ENCODE data around the gene AGAP1. TPM values are rescaled to one million over a fixed set of nuclear protein-coding genes. Genes with fewer than 3 reads are reported as not detected.

AGAP1 gene
- total and polyA plus RNA-seq, 4 donors, result 2.0 to 8.5 (median 5.4) TPM

GRCh38 chr2:235901243-235901642, 407.4 kb downstream of the AGAP1 start:
- 88% methylated on average over 1 of the region's 1 CpG for WGBS

GRCh38 chr2:235903782-235904584, 410.1 kb downstream of the AGAP1 start:
- no peaks in the 10 kb centered on the region for H3K27me3 ChIP-seq (ENCODE audit: control insufficient read depth in 4 of 4, insufficient read depth in 4 of 4, low read length in 3 of 4)
- TF ChIP-seq SP1 (IDR thresholded peaks at IDR 0.05), result no peak
- TF ChIP-seq REST (IDR thresholded peaks at IDR 0.05), result no peak
- no peak for TF ChIP-seq NR2F2 (IDR thresholded peaks at IDR 0.05)
- no peak for TF ChIP-seq RXRA (IDR thresholded peaks at IDR 0.05)
- TF ChIP-seq, protein P1, sequence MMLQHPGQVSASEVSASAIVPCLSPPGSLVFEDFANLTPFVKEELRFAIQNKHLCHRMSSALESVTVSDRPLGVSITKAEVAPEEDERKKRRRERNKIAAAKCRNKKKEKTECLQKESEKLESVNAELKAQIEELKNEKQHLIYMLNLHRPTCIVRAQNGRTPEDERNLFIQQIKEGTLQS (IDR thresholded peaks at IDR 0.05), result no peak
- no peak for TF ChIP-seq JUND (IDR thresholded peaks at IDR 0.05)
- TF ChIP-seq HNF4G (IDR thresholded peaks at IDR 0.05), result no peak
- TF ChIP-seq FOXA2 (IDR thresholded peaks at IDR 0.05), result no peak
- no peak for TF ChIP-seq TAF1 (conservative IDR thresholded peaks at IDR 0.05)
- no peak for TF ChIP-seq EGR1 (IDR thresholded peaks at IDR 0.05; ENCODE audit: low read depth in 2 of 2)
- TF ChIP-seq, protein P2, sequence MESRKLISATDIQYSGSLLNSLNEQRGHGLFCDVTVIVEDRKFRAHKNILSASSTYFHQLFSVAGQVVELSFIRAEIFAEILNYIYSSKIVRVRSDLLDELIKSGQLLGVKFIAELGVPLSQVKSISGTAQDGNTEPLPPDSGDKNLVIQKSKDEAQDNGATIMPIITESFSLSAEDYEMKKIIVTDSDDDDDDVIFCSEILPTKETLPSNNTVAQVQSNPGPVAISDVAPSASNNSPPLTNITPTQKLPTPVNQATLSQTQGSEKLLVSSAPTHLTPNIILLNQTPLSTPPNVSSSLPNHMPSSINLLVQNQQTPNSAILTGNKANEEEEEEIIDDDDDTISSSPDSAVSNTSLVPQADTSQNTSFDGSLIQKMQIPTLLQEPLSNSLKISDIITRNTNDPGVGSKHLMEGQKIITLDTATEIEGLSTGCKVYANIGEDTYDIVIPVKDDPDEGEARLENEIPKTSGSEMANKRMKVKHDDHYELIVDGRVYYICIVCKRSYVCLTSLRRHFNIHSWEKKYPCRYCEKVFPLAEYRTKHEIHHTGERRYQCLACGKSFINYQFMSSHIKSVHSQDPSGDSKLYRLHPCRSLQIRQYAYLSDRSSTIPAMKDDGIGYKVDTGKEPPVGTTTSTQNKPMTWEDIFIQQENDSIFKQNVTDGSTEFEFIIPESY (IDR thresholded peaks at IDR 0.05), result no peak
- peaks cover 0 to 3% (median 0%) of the 10 kb centered on the region in 4 donors for H3K36me3 ChIP-seq (ENCODE audit: control insufficient read depth in 4 of 4, insufficient read depth in 3 of 4, low read depth in 1 of 4, low read length in 3 of 4)
- 86% methylated on average over 21 of the region's 21 CpGs for WGBS
- H3K27ac ChIP-seq (ENCODE audit: low read depth in 1 of 2, low read length in 2 of 2), result no peak overlapping the region
- no peaks in the 10 kb centered on the region for H3K4me1 ChIP-seq (ENCODE audit: control insufficient read depth in 4 of 4, insufficient read depth in 4 of 4, low read length in 3 of 4)
- no peak overlapping the region for H3K9ac ChIP-seq (ENCODE audit: low read depth in 1 of 2, low read length in 2 of 2)
- no peak overlapping the region for H3K4me3 ChIP-seq (ENCODE audit: low read depth in 1 of 3, low read length in 3 of 3)
- no peak for DNase-seq (ENCODE audit: low spot score)
- no peaks in the 10 kb centered on the region for H3K9me3 ChIP-seq (ENCODE audit: control insufficient read depth in 4 of 4, low read length in 3 of 4)

More at GRCh38 chr2:235901243-235901642, 407.4 kb downstream of the AGAP1 start:
- Histone ChIP-seq H3K9ac (ENCODE audit: low read depth in 1 of 2, low read length in 2 of 2) (no peak overlapping the region), H3K4me3 (ENCODE audit: low read depth in 1 of 3, low read length in 3 of 3) (no peak overlapping the region), H3K27me3 (ENCODE audit: control insufficient read depth in 4 of 4, insufficient read depth in 4 of 4, low read length in 3 of 4) (no peaks in the 10 kb centered on the region), H3K36me3 (ENCODE audit: control insufficient read depth in 4 of 4, insufficient read depth in 3 of 4, low read depth in 1 of 4, low read length in 3 of 4) (no peaks in the 10 kb centered on the region), H3K4me1 (ENCODE audit: control insufficient read depth in 4 of 4, insufficient read depth in 4 of 4, low read length in 3 of 4) (no peaks in the 10 kb centered on the region), H3K9me3 (ENCODE audit: control insufficient read depth in 4 of 4, low read length in 3 of 4) (peaks cover 0 to 1% (median 0%) of the 10 kb centered on the region in 4 donors), H3K27ac (ENCODE audit: low read depth in 1 of 2, low read length in 2 of 2) (no peak overlapping the region)
- TF ChIP-seq YY1 (IDR thresholded peaks at IDR 0.05) (no peak), HNF4G (IDR thresholded peaks at IDR 0.05) (no peak), GABPA (IDR thresholded peaks at IDR 0.05 in 1 of 2, conservative IDR thresholded peaks at IDR 0.05 in 1 of 2) (no peak), RXRA (IDR thresholded peaks at IDR 0.05) (no peak), RAD21 (IDR thresholded peaks at IDR 0.05) (no peak), TAF1 (conservative IDR thresholded peaks at IDR 0.05) (no peak), HNF4A (conservative IDR thresholded peaks at IDR 0.05) (no peak), JUND (IDR thresholded peaks at IDR 0.05) (no peak)
- no peak for DNase-seq (ENCODE audit: low spot score)

Data from liver (tissue), 9 donors.